Jurkat, Clone E6-1 (cell line): ENCODE measurements around the gene PLA2G2D.

ENCODE experiments used
- DNase-seq: peaks from one replicate; pipeline ENCODE4 v3.0.0-alpha.2; 2011; ENCODE audit warnings: low read depth, low spot score
- H3K4me3 ChIP-seq: 2 replicates; pipeline ENCODE4 v1.5.1; 2011; ENCODE audit warnings: mild to moderate bottlenecking, low read length, control low read depth, moderate library complexity

Gene PLA2G2D

GRCh38 chr1:20075345-20075744 is 44.0 kb downstream of the PLA2G2D start:
- DNase-seq = no peak
- no peak overlapping the region for H3K4me3 ChIP-seq

- DNase-seq = no peak
- no peak overlapping the region for H3K4me3 ChIP-seq
Measured at GRCh38 chr1:20074725-20075171, 44.6 kb downstream of the PLA2G2D start.

- no peak overlapping the region for H3K4me3 ChIP-seq
- DNase-seq = no peak
Measured at GRCh38 chr1:20074055-20074724, 45.1 kb downstream of the PLA2G2D start.

- no peak for DNase-seq
- H3K4me3 ChIP-seq = no peak overlapping the region
Measured at GRCh38 chr1:20073256-20073655, 46.1 kb downstream of the PLA2G2D start.

- H3K4me3 ChIP-seq = no peak overlapping the region
- no peak for DNase-seq
Measured at GRCh38 chr1:20072771-20073170, 46.6 kb downstream of the PLA2G2D start.

- H3K4me3 ChIP-seq = no peak overlapping the region
- DNase-seq = no peak
Measured at GRCh38 chr1:20071416-20071815, 47.9 kb downstream of the PLA2G2D start.

- DNase-seq = no peak
- no peak overlapping the region for H3K4me3 ChIP-seq
Measured at GRCh38 chr1:20070357-20070756, 49.0 kb downstream of the PLA2G2D start.

- no peak within 1 kb of the TSS for H3K4me3 ChIP-seq
- DNase-seq = no peak
Measured at GRCh38 chr1:20069874-20070273, 49.5 kb downstream of the PLA2G2D start, which contains the start of gene PLA2G5. PLA2G5 (plus strand) TSS chr1:20070194; CDS start chr1:20084831, 14,637 bp downstream.

- no peak overlapping the region for H3K4me3 ChIP-seq
- no peak for DNase-seq
Measured at GRCh38 chr1:20068722-20069121, 50.6 kb downstream of the PLA2G2D start.

GRCh38 chr1:20063861-20064292 is 55.5 kb downstream of the PLA2G2D start:
- no peak for DNase-seq
- no peak overlapping the region for H3K4me3 ChIP-seq
